WTC11 (cell line): ENCODE results near the gene ST6GAL1. TPM values are rescaled to one million over a fixed set of nuclear protein-coding genes. Genes with fewer than 3 reads are reported as not detected.
"Not testable (repeated sequence)": the region's sequence is repeated elsewhere in the genome, so short reads cannot be mapped to it uniquely, and the experiment has no call there.

ENCODE experiments used
- ATAC-seq: fragments of 200-7000 bp; cut with Tn5 transposase; 2 replicates; pipeline ENCODE4 v1.10.0; 2021; ENCODE audit warnings: mild to moderate bottlenecking, moderate library complexity
- CTCF ChIA-PET: fragments of 300-600 bp; sonication (Branson Sonifier 250); formaldehyde crosslinking; loops from one replicate; lab custom pipeline; 2021; ENCODE audit warnings: antibody characterized with exemption; lab: Charles Lee
- POLR2A ChIA-PET: fragments of 350-600 bp; sonication (Branson Sonifier 250); formaldehyde crosslinking; loops from one replicate; lab custom pipeline; 2021; ENCODE audit warnings: antibody characterized with exemption; lab: Charles Lee
- DNase-seq: peaks from one replicate; pipeline ENCODE4 v3.0.0; 2021; ENCODE audit warnings: low spot score
- H3K27ac Mint-ChIP-seq: 2 replicates; pipeline ENCODE4 v1.8.0; 2021; ENCODE audit warnings: mixed read lengths
- H3K27me3 Mint-ChIP-seq: 2 replicates; pipeline ENCODE4 v1.8.0; 2021; ENCODE audit warnings: low read depth, mild to moderate bottlenecking, moderate library complexity, mixed read lengths
- H3K36me3 Mint-ChIP-seq: 2 replicates; pipeline ENCODE4 v1.8.0; 2021; ENCODE audit warnings: mixed read lengths
- H3K4me1 Mint-ChIP-seq: 2 replicates; pipeline ENCODE4 v1.8.0; 2022; ENCODE audit warnings: mixed read lengths
- H3K4me3 Mint-ChIP-seq: 2 replicates; pipeline ENCODE4 v1.8.0; 2021; ENCODE audit warnings: mild to moderate bottlenecking, moderate library complexity, mixed read lengths
- H3K9me3 Mint-ChIP-seq: 2 replicates; pipeline ENCODE4 v1.8.0; 2021; ENCODE audit warnings: mixed read lengths
- ATF1 ChIP-seq: sonication (generic); formaldehyde crosslinking; IDR thresholded peaks from 2 replicates; pipeline ENCODE4 v1.8.1; 2023; ENCODE audit warnings: mild to moderate bottlenecking, moderate library complexity, missing genetic modification reagents
- CBFB ChIP-seq: sonication (generic); formaldehyde crosslinking; IDR thresholded peaks from 2 replicates; pipeline ENCODE4 v1.8.1; 2022; ENCODE audit warnings: mild to moderate bottlenecking, low read depth, missing genetic modification reagents
- MLX ChIP-seq: sonication (generic); formaldehyde crosslinking; IDR thresholded peaks from 2 replicates; pipeline ENCODE4 v1.8.1; 2023; ENCODE audit warnings: mild to moderate bottlenecking, missing genetic modification reagents, moderate library complexity
- MYBL2 ChIP-seq: sonication (generic); formaldehyde crosslinking; IDR thresholded peaks from 2 replicates; pipeline ENCODE4 v1.8.1; 2023; ENCODE audit warnings: mild to moderate bottlenecking, moderate library complexity, missing genetic modification reagents
- NFATC4 ChIP-seq: fragments of 250-450 bp; sonication (Bioruptor Pico); IDR thresholded peaks from 2 replicates; pipeline ENCODE4 v1.9.0; 2021; ENCODE audit warnings: mild to moderate bottlenecking
- SMAD3 ChIP-seq: sonication (generic); formaldehyde crosslinking; IDR thresholded peaks from 2 replicates; pipeline ENCODE4 v1.8.0; 2022; ENCODE audit warnings: missing genetic modification reagents, mild to moderate bottlenecking, borderline replicate concordance
- ZNF317 ChIP-seq: sonication (generic); formaldehyde crosslinking; IDR thresholded peaks from 2 replicates; pipeline ENCODE4 v1.8.1; 2023; ENCODE audit warnings: low read depth, mild to moderate bottlenecking, moderate library complexity, missing genetic modification reagents, borderline replicate concordance
- total RNA-seq: library from RNA; stranded (reverse); gene quantifications from 3 replicates; pipeline ENCODE4 v1.2.3, GENCODE V29; 2021
- TF ChIP-seq, protein P1 (sequence below): fragments of 250-450 bp; sonication (Bioruptor Pico); IDR thresholded peaks from 2 replicates; pipeline ENCODE4 v1.9.0; 2021; ENCODE audit warnings: mild to moderate bottlenecking
- TF ChIP-seq, protein P2 (sequence below): fragments of 250-450 bp; sonication (Bioruptor Pico); IDR thresholded peaks from 2 replicates; pipeline ENCODE4 v1.8.0; 2021; ENCODE audit warnings: mild to moderate bottlenecking
- TF ChIP-seq, protein P3 (sequence below): sonication (generic); formaldehyde crosslinking; IDR thresholded peaks from 2 replicates; pipeline ENCODE4 v1.8.0; 2022; ENCODE audit warnings: mild to moderate bottlenecking, missing genetic modification reagents
- TF ChIP-seq, protein P4 (sequence below): fragments of 250-450 bp; sonication (Bioruptor Pico); IDR thresholded peaks from 2 replicates; pipeline ENCODE4 v2.1.2; 2022; ENCODE audit warnings: mild to moderate bottlenecking, moderate library complexity
- TF ChIP-seq, protein P5 (sequence below): sonication (generic); formaldehyde crosslinking; IDR thresholded peaks from 2 replicates; pipeline ENCODE4 v1.8.1; 2022; ENCODE audit warnings: missing genetic modification reagents, borderline replicate concordance

Gene ST6GAL1
- total RNA-seq, 1 experiment from 2014 or later, result 87.5 TPM

GRCh38 chr3:186953011-186953487, 22.7 kb downstream of the ST6GAL1 start (continued):
- TF ChIP-seq, protein P1, sequence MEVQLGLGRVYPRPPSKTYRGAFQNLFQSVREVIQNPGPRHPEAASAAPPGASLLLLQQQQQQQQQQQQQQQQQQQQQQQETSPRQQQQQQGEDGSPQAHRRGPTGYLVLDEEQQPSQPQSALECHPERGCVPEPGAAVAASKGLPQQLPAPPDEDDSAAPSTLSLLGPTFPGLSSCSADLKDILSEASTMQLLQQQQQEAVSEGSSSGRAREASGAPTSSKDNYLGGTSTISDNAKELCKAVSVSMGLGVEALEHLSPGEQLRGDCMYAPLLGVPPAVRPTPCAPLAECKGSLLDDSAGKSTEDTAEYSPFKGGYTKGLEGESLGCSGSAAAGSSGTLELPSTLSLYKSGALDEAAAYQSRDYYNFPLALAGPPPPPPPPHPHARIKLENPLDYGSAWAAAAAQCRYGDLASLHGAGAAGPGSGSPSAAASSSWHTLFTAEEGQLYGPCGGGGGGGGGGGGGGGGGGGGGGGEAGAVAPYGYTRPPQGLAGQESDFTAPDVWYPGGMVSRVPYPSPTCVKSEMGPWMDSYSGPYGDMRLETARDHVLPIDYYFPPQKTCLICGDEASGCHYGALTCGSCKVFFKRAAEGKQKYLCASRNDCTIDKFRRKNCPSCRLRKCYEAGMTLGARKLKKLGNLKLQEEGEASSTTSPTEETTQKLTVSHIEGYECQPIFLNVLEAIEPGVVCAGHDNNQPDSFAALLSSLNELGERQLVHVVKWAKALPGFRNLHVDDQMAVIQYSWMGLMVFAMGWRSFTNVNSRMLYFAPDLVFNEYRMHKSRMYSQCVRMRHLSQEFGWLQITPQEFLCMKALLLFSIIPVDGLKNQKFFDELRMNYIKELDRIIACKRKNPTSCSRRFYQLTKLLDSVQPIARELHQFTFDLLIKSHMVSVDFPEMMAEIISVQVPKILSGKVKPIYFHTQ (CRISPR knock-in tag), result no peak
- TF ChIP-seq, protein P2, sequence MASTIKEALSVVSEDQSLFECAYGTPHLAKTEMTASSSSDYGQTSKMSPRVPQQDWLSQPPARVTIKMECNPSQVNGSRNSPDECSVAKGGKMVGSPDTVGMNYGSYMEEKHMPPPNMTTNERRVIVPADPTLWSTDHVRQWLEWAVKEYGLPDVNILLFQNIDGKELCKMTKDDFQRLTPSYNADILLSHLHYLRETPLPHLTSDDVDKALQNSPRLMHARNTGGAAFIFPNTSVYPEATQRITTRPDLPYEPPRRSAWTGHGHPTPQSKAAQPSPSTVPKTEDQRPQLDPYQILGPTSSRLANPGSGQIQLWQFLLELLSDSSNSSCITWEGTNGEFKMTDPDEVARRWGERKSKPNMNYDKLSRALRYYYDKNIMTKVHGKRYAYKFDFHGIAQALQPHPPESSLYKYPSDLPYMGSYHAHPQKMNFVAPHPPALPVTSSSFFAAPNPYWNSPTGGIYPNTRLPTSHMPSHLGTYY, result no peak
- TF ChIP-seq MYBL2 (CRISPR knock-in tag) (no peak), CBFB (CRISPR knock-in tag) (no peak), SMAD3 (CRISPR knock-in tag) (no peak), MLX (CRISPR knock-in tag) (no peak)
- TF ChIP-seq, protein P3, sequence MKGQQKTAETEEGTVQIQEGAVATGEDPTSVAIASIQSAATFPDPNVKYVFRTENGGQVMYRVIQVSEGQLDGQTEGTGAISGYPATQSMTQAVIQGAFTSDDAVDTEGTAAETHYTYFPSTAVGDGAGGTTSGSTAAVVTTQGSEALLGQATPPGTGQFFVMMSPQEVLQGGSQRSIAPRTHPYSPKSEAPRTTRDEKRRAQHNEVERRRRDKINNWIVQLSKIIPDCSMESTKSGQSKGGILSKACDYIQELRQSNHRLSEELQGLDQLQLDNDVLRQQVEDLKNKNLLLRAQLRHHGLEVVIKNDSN (CRISPR knock-in tag), result no peak
- TF ChIP-seq, protein P4, sequence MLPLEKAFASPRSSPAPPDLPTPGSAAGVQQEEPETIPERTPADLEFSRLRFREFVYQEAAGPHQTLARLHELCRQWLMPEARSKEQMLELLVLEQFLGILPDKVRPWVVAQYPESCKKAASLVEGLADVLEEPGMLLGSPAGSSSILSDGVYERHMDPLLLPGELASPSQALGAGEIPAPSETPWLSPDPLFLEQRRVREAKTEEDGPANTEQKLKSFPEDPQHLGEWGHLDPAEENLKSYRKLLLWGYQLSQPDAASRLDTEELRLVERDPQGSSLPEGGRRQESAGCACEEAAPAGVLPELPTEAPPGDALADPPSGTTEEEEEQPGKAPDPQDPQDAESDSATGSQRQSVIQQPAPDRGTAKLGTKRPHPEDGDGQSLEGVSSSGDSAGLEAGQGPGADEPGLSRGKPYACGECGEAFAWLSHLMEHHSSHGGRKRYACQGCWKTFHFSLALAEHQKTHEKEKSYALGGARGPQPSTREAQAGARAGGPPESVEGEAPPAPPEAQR (CRISPR knock-in tag), result no peak
- TF ChIP-seq, all 79 proteins: peak for 0

- H3K27me3 Mint-ChIP-seq, H3K27ac Mint-ChIP-seq, POLR2A ChIA-PET, ATAC-seq, DNase-seq, CTCF ChIA-PET, H3K4me3 Mint-ChIP-seq: not testable (repeated sequence)
- peaks cover 30% of the 10 kb centered on the region for H3K4me1 Mint-ChIP-seq
- peaks cover 52% of the 10 kb centered on the region for H3K36me3 Mint-ChIP-seq
- H3K9me3 Mint-ChIP-seq, result peaks cover 17% of the 10 kb centered on the region
Measured at GRCh38 chr3:186953992-186954699, 23.8 kb downstream of the ST6GAL1 start.

DNA sequence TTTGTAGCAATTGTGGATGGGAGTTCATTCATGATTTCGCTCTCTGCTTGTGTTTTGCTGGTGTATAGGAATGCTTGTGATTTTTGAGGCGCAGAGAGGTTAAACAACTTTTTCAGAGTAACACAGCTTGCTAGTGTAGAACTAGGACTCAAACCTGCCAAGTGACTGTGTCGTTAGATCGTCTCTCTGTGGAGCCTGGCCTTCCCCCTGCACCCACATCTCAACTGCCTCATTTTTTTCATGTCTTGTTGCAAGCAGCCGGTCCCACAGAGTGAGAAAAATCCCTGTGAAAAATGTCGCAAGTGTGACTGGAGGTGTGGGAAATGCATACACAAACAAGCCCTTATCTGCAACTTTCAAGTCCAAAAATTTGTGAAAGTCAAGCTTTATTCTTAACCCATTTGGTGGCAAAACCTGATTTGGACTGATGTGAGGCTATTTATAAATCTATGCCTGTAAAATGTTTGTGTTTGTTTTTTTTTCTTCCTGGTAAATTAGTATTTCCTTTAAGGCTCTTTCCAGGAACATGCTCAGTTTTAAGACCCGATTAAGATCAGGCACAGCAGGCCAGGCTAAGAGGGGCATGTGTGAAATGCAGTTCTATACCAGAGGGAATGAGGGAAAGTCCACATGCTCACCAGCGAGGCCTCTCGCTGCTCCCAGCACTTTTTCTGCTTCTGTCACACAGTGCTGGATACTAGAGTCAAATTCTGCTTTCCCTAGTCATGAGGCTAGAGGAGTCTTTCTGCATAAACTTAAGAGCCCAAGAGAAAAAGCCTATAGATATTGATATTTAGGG, 25.8 kb downstream of the ST6GAL1 start:
- H3K27me3 Mint-ChIP-seq, result no peaks in the 10 kb centered on the region
- CTCF ChIA-PET, result interaction anchor here (1.0 kb wide), 1 partner anchor 107 kb away, joined by 3 read pairs; no protein-coding TSS in a partner anchor
- POLR2A ChIA-PET, result no interaction called here
- peak overlapping the region; percentile 34 for H3K27ac Mint-ChIP-seq
- peaks cover 38% of the 10 kb centered on the region for H3K4me1 Mint-ChIP-seq
- H3K36me3 Mint-ChIP-seq, result peaks cover 38% of the 10 kb centered on the region
- peaks cover 17% of the 10 kb centered on the region for H3K9me3 Mint-ChIP-seq
- H3K4me3 Mint-ChIP-seq, result no peak overlapping the region
- TF ChIP-seq ZNF317, result no peak
- TF ChIP-seq ATF1 (CRISPR knock-in tag), result no peak
- TF ChIP-seq, protein P5, sequence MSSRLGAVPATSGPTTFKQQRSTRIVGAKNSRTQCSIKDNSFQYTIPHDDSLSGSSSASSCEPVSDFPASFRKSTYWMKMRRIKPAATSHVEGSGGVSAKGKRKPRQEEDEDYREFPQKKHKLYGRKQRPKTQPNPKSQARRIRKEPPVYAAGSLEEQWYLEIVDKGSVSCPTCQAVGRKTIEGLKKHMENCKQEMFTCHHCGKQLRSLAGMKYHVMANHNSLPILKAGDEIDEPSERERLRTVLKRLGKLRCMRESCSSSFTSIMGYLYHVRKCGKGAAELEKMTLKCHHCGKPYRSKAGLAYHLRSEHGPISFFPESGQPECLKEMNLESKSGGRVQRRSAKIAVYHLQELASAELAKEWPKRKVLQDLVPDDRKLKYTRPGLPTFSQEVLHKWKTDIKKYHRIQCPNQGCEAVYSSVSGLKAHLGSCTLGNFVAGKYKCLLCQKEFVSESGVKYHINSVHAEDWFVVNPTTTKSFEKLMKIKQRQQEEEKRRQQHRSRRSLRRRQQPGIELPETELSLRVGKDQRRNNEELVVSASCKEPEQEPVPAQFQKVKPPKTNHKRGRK (CRISPR knock-in tag), result no peak
- no peak for TF ChIP-seq NFATC4 (CRISPR knock-in tag)
- peak; percentile 65 for ATAC-seq
- DNase-seq, result no peak
